ENCODE data around the gene LARGE2. TPM values are rescaled to one million over a fixed set of nuclear protein-coding genes. Genes with fewer than 3 reads are reported as not detected.
A peak's percentile ranks its signal among the peaks of the same experiment; 100 is the strongest.

Gene LARGE2
- total and polyA plus RNA-seq, 9 of the 15 experiments (the other 6 are each of a cell fraction or from before 2014, with no cell fraction given) = 0.56 to 14.1 (median 6.6) TPM

DNA sequence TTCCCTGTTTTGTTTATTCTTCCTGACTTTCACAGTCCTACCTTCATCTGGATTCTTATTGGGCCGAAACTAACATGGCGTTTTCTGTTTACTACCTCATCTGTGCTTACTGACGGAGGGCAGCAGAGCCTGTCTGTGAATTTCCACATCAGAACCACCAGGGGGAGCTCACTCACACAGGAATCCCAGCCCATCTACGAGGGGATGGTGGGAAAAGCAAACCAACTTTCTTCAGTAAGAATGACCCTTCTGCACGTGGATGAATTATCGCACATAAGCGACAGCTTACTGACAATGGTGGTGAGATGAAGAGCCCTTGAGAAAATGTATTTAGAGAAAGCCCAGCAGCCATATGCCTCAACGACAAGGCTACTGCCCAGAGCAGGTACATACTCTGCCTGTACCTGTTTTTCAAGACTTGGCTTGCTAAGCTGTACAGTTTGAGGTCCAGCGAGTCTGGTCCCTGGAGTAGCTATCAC, 42.5 kb downstream of the LARGE2 start (continued):
- TF ChIP-seq RNF2 (IDR thresholded peaks at IDR 0.05) (no peak), ZC3H11A (IDR thresholded peaks at IDR 0.05; ENCODE audit: low read depth, low read length) (no peak), MCM5 (IDR thresholded peaks at IDR 0.05; ENCODE audit: low read depth) (no peak), NFE2 (IDR thresholded peaks at IDR 0.05; ENCODE audit: low read depth) (no peak), ZNF316 (IDR thresholded peaks at IDR 0.05) (no peak), SIX5 (IDR thresholded peaks at IDR 0.05; ENCODE audit: borderline replicate concordance in 1 of 2, insufficient read depth in 1 of 2, low read depth in 1 of 2, low read length in 2 of 2) (no peak), STAT5A (IDR thresholded peaks at IDR 0.05; ENCODE audit: borderline replicate concordance, low read length) (no peak), DIDO1 (tag; IDR thresholded peaks at IDR 0.05; ENCODE audit: low read depth) (no peak), RB1 (IDR thresholded peaks at IDR 0.05; ENCODE audit: low read depth) (0 out of 2 replicates have a peak, but pooled peaks have one; percentile 29), SLC30A9 (CRISPR knock-in tag; IDR thresholded peaks at IDR 0.05) (no peak), ZZZ3 (IDR thresholded peaks at IDR 0.05) (0 out of 2 replicates have a peak, but pooled peaks have one; percentile 11), RAD21 (CRISPR knock-in tag; conservative IDR thresholded peaks at IDR 0.05 in 1 of 2, IDR thresholded peaks at IDR 0.05 in 1 of 2) (peak; percentile 90 to 97)
- TF ChIP-seq, protein P1, sequence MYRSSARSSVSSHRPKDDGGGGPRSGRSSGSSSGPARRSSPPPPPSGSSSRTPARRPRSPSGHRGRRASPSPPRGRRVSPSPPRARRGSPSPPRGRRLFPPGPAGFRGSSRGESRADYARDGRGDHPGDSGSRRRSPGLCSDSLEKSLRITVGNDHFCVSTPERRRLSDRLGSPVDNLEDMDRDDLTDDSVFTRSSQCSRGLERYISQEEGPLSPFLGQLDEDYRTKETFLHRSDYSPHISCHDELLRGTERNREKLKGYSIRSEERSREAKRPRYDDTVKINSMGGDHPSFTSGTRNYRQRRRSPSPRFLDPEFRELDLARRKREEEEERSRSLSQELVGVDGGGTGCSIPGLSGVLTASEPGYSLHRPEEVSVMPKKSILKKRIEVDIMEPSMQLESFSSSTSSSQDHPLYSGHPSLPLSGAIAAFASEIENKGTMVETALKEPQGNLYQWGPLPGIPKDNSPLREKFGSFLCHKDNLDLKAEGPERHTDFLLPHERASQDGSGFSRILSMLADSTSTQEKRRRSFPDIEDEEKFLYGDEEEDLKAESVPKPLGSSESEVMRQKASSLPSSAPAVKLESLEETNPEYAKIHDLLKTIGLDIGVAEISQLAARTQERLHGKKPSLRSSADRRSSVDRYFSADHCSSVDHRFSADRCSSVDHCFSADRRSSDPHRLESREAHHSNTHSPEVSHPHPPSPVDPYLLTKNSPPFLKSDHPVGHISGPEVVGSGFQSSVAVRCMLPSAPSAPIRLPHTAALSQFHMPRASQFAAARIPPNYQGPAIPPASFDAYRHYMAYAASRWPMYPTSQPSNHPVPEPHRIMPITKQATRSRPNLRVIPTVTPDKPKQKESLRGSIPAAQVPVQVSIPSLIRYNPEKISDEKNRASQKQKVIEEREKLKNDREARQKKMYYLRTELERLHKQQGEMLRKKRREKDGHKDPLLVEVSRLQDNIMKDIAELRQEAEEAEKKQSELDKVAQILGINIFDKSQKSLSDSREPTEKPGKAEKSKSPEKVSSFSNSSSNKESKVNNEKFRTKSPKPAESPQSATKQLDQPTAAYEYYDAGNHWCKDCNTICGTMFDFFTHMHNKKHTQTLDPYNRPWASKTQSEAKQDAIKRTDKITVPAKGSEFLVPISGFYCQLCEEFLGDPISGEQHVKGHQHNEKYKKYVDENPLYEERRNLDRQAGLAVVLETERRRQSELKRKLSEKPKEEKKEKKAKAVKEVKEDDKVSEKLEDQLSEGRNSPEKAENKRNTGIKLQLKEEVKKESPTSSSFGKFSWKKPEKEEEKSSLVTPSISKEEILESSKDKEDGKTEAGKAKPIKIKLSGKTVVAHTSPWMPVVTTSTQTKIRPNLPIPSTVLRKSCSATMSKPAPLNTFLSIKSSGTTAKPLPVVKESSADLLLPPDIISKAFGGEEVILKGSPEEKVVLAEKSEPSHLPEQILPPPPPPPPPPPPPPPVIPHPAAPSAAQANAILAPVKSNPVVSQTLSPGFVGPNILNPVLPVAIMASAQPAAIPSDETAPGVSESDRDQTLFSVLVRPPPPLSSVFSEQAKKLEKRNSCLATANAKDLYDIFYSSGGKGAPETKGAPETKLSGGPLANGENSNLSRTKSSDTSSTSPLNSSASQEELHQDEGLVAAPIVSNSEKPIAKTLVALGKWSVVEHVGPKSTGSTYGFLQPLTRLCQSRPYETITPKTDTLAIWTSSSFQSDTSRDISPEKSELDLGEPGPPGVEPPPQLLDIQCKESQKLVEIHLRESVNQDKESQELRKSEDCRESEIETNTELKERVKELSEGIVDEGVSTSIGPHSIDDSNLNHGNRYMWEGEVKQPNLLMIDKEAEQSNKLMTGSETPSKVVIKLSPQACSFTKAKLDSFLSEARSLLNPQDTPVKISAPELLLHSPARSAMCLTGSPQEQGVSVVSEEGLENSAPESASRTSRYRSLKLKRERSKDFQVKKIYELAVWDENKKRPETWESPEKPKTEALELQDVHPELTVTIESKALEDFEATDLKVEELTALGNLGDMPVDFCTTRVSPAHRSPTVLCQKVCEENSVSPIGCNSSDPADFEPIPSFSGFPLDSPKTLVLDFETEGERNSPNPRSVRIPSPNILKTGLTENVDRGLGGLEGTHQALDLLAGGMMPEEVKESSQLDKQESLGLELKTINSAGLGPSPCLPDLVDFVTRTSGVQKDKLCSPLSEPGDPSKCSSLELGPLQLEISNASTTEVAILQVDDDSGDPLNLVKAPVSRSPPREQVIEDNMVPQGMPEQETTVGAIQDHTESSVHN (IDR thresholded peaks at IDR 0.05; ENCODE audit: borderline replicate concordance in 1 of 2, low read depth in 1 of 2) = no peak
- TF ChIP-seq, protein P2, sequence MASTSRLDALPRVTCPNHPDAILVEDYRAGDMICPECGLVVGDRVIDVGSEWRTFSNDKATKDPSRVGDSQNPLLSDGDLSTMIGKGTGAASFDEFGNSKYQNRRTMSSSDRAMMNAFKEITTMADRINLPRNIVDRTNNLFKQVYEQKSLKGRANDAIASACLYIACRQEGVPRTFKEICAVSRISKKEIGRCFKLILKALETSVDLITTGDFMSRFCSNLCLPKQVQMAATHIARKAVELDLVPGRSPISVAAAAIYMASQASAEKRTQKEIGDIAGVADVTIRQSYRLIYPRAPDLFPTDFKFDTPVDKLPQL (IDR thresholded peaks at IDR 0.05; ENCODE audit: extremely low read depth, insufficient read length) = no peak
- TF ChIP-seq, protein P3, sequence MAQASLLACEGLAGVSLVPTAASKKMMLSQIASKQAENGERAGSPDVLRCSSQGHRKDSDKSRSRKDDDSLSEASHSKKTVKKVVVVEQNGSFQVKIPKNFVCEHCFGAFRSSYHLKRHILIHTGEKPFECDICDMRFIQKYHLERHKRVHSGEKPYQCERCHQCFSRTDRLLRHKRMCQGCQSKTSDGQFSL (CRISPR knock-in tag; IDR thresholded peaks at IDR 0.05) = no peak
- TF ChIP-seq, protein P3 (tag; IDR thresholded peaks at IDR 0.05) = no peak
- TF ChIP-seq, protein P4, sequence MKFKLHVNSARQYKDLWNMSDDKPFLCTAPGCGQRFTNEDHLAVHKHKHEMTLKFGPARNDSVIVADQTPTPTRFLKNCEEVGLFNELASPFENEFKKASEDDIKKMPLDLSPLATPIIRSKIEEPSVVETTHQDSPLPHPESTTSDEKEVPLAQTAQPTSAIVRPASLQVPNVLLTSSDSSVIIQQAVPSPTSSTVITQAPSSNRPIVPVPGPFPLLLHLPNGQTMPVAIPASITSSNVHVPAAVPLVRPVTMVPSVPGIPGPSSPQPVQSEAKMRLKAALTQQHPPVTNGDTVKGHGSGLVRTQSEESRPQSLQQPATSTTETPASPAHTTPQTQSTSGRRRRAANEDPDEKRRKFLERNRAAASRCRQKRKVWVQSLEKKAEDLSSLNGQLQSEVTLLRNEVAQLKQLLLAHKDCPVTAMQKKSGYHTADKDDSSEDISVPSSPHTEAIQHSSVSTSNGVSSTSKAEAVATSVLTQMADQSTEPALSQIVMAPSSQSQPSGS (CRISPR knock-in tag; IDR thresholded peaks at IDR 0.05) = no peak

All from K562 (cell line).